ENCODE measurements around the gene AHI1. TPM values are rescaled to one million over a fixed set of nuclear protein-coding genes. Genes with fewer than 3 reads are reported as not detected.

The AHI1 gene
- total RNA-seq, 2 donors from 2014 or later, result 18.0 to 37.9 TPM

- Histone ChIP-seq H3K9me3 (no peaks in the 10 kb centered on the region), H3K4me1 (replicated peaks) (no peaks in the 10 kb centered on the region), H3K27me3 (replicated peaks; ENCODE audit: insufficient read depth) (no peaks in the 10 kb centered on the region), H3K36me3 (no peaks in the 10 kb centered on the region), H3K27ac (no peak overlapping the region), H3K4me3 (no peak overlapping the region)
- no peak for TF ChIP-seq POLR2AphosphoS5 (IDR thresholded peaks at IDR 0.05)
- no peak for TF ChIP-seq CTCF (IDR thresholded peaks at IDR 0.05)
- TF ChIP-seq POLR2A (IDR thresholded peaks at IDR 0.05), result no peak
- intact Hi-C loops (cut with DNase I), result loop anchor here (10.0 kb wide), 2 partner anchors 397 to 777 kb away; no protein-coding TSS in a partner anchor
- DNase-seq (ENCODE audit: low spot score), result no peak
- WGBS, result 62% methylated on average over 2 of the region's 2 CpGs
Measured at GRCh38 chr6:135537741-135538301, 40.3 kb upstream of the AHI1 start.

- intact Hi-C loops (cut with DNase I), result loop anchor here (1.0 to 10.0 kb wide), 3 partner anchors 399 to 779 kb away; no protein-coding TSS in a partner anchor
- H3K36me3 ChIP-seq, result no peaks in the 10 kb centered on the region
- H3K27me3 ChIP-seq (replicated peaks; ENCODE audit: insufficient read depth), result no peaks in the 10 kb centered on the region
- TF ChIP-seq POLR2A (IDR thresholded peaks at IDR 0.05) (no peak), POLR2AphosphoS5 (IDR thresholded peaks at IDR 0.05) (no peak), CTCF (IDR thresholded peaks at IDR 0.05) (peak; percentile 35 to 67 (median 64))
- DNase-seq (ENCODE audit: low spot score), result peak; percentile 8
- H3K9me3 ChIP-seq, result no peaks in the 10 kb centered on the region
- H3K4me3 ChIP-seq, result no peak overlapping the region
- WGBS, result 9% methylated on average over 4 of the region's 4 CpGs
- no peaks in the 10 kb centered on the region for H3K4me1 ChIP-seq (replicated peaks)
- H3K27ac ChIP-seq, result no peak overlapping the region
Measured at GRCh38 chr6:135535989-135536414, 38.5 kb upstream of the AHI1 start.

- TF ChIP-seq POLR2AphosphoS5 (IDR thresholded peaks at IDR 0.05) (no peak), POLR2A (IDR thresholded peaks at IDR 0.05) (no peak), CTCF (IDR thresholded peaks at IDR 0.05) (no peak)
- intact Hi-C loops (cut with DNase I), result loop anchor here (10.0 kb wide), 2 partner anchors 400 to 780 kb away; no protein-coding TSS in a partner anchor
- H3K27me3 ChIP-seq (replicated peaks; ENCODE audit: insufficient read depth), result no peaks in the 10 kb centered on the region
- DNase-seq (ENCODE audit: low spot score), result no peak
- H3K9me3 ChIP-seq, result no peaks in the 10 kb centered on the region
- H3K36me3 ChIP-seq, result no peaks in the 10 kb centered on the region
- no peaks in the 10 kb centered on the region for H3K4me1 ChIP-seq (replicated peaks)
- H3K4me3 ChIP-seq, result no peak overlapping the region
- WGBS, result 92% methylated on average over 3 of the region's 3 CpGs
- H3K27ac ChIP-seq, result no peak overlapping the region
Measured at GRCh38 chr6:135534773-135535380, 37.3 kb upstream of the AHI1 start.

GRCh38 chr6:135532559-135532958 is 35.0 kb upstream of the AHI1 start:
- Histone ChIP-seq H3K27ac (no peak overlapping the region), H3K9me3 (no peaks in the 10 kb centered on the region), H3K36me3 (no peaks in the 10 kb centered on the region), H3K4me1 (replicated peaks) (no peaks in the 10 kb centered on the region), H3K27me3 (replicated peaks; ENCODE audit: insufficient read depth) (no peaks in the 10 kb centered on the region), H3K4me3 (no peak overlapping the region)
- WGBS, result 67% methylated on average over 1 of the region's 1 CpG
- intact Hi-C loops (cut with DNase I), result loop anchor here (10.0 kb wide), 2 partner anchors 402 to 782 kb away; no protein-coding TSS in a partner anchor
- no peak for DNase-seq (ENCODE audit: low spot score)
- no peak for TF ChIP-seq POLR2AphosphoS5 (IDR thresholded peaks at IDR 0.05)
- TF ChIP-seq CTCF (IDR thresholded peaks at IDR 0.05), result no peak
- TF ChIP-seq POLR2A (IDR thresholded peaks at IDR 0.05), result no peak
